Natural killer cell treated with Interleukin-12 subunit alpha and Interleukin-12 subunit beta and Interleukin-15 and Interleukin-18, amount 100 ng/mL, for 72 hours (primary cell): Measurements from ENCODE around the gene SOWAHB. TPM values are rescaled to one million over a fixed set of nuclear protein-coding genes. Genes with fewer than 3 reads are reported as not detected.

Experiments
- ATAC-seq, 2 donors: fragments of 150-1000 bp; cut with Tn5 transposase in 1 of 2; sonication (Bioruptor Pico), chemical (Tn5 transposase) in 1 of 2; 2 replicates each; pipeline ENCODE4 v1.10.0; 2021
- DNase-seq: peaks from one replicate; pipeline ENCODE4 v3.0.0; 2022; ENCODE audit warnings: low spot score
- H3K27ac Mint-ChIP-seq, 2 donors: 1 replicate in 1 of 2; 2 replicates in 1 of 2; pipeline ENCODE4 v1.8.0; 2022; ENCODE audit warnings: mixed read lengths in 2 of 2, mild to moderate bottlenecking in 1 of 2, moderate library complexity in 1 of 2
- H3K27me3 Mint-ChIP-seq, 2 donors: 1 replicate in 1 of 2; 2 replicates in 1 of 2; pipeline ENCODE4 v1.8.0; 2022; ENCODE audit warnings: mixed read lengths in 2 of 2
- H3K36me3 Mint-ChIP-seq: one replicate; pipeline ENCODE4 v1.8.0; 2022; ENCODE audit warnings: mixed read lengths
- H3K4me1 Mint-ChIP-seq, 2 donors: 1 replicate in 1 of 2; 2 replicates in 1 of 2; pipeline ENCODE4 v1.8.0; 2022; ENCODE audit warnings: low read depth in 2 of 2, mixed read lengths in 2 of 2, mild to moderate bottlenecking in 1 of 2
- H3K4me3 Mint-ChIP-seq: one replicate; pipeline ENCODE4 v1.8.0; 2022; ENCODE audit warnings: mixed read lengths
- H3K9me3 Mint-ChIP-seq: 2 replicates; pipeline ENCODE4 v1.8.0; 2022; ENCODE audit warnings: mixed read lengths
- total RNA-seq, 2 donors: library from RNA; stranded (reverse); gene quantifications; one replicate each; pipeline ENCODE4 v1.2.3, GENCODE V29; 2022

The SOWAHB gene, protein sequence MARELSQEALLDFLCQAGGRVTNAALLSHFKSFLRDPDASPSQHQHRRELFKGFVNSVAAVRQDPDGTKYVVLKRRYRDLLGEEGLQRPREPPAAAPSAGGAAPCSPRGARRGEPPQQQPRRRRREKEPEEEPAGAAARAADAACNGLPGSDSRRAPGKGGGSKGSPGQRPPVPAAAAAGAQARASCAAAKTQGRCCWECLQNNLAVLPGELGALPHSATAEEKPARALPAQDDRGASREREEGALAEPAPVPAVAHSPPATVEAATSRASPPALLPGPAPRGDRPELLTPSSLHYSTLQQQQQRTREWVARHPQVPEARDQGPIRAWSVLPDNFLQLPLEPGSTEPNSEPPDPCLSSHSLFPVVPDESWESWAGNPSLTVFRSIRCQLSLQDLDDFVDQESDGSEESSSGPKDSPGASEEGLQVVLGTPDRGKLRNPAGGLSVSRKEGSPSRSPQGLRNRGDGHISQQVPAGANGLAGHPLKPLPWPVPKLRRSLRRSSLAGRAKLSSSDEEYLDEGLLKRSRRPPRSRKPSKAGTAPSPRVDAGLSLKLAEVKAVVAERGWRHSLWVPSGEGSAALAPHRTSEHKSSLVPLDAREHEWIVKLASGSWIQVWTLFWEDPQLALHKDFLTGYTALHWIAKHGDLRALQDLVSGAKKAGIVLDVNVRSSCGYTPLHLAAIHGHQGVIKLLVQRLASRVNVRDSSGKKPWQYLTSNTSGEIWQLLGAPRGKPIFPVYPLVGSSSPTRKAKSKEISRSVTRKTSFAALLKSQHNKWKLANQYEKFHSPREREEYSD
- total RNA-seq: not detected

- H3K4me1 Mint-ChIP-seq: peaks cover 5 to 6% of the 10 kb centered on the region in 2 donors
- no peak within 1 kb of the TSS for H3K27ac Mint-ChIP-seq
- ATAC-seq: peak; percentile 55 to 70
- no peaks in the 10 kb centered on the region for H3K9me3 Mint-ChIP-seq
- H3K4me3 Mint-ChIP-seq: peak within 1 kb of the TSS; percentile 50
- H3K27me3 Mint-ChIP-seq: peaks cover 15 to 21% of the 10 kb centered on the region in 2 donors
- no peak for DNase-seq
- H3K36me3 Mint-ChIP-seq: peaks cover 7% of the 10 kb centered on the region
These were observed at the start of gene SOWAHB for GRCh38 chr4:76897536-76898384. TSS of gene SOWAHB (minus strand) at chr4:76898144. CDS start at chr4:76897849, 295 bp downstream.

- Mint-ChIP-seq H3K4me1 (peaks cover 18% of the 10 kb centered on the region in 2 donors), H3K9me3 (no peaks in the 10 kb centered on the region), H3K27ac (no peak overlapping the region), H3K36me3 (peaks cover 5% of the 10 kb centered on the region), H3K27me3 (no peaks in the 10 kb centered on the region), H3K4me3 (no peak overlapping the region)
- ATAC-seq (no peak), DNase-seq (no peak)
These were observed 49.4 kb upstream of the SOWAHB start for GRCh38 chr4:76947369-76947768.

DNA sequence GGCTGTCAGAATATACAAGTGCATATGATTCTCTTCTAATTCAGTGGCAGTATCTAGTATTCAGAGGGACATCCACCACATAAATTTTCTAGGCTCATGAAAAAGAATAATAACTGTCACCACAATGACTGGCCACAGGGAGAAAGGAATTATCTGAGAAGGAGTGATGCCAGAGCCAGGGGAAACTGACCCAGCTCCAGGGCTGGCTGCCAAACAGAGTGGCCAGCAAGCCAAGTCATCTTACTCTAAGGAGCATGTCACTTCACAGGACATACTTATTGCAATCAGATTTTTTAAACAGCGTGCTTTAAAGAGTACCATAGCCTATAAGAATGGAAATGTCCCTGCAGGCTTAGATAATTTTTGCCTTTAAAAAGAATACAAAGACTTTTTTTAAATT, 45.8 kb upstream of the SOWAHB start:
- H3K27me3 Mint-ChIP-seq: peaks cover 0 to 4% of the 10 kb centered on the region in 2 donors
- no peak overlapping the region for H3K4me3 Mint-ChIP-seq
- peaks cover 4 to 5% of the 10 kb centered on the region in 2 donors for H3K4me1 Mint-ChIP-seq
- H3K9me3 Mint-ChIP-seq: peaks cover 5% of the 10 kb centered on the region
- no peak overlapping the region for H3K27ac Mint-ChIP-seq
- DNase-seq (no peak), ATAC-seq (no peak)
- H3K36me3 Mint-ChIP-seq: peaks cover 14% of the 10 kb centered on the region

GRCh38 chr4:76943129-76943620, 45.2 kb upstream of the SOWAHB start:
- Mint-ChIP-seq H3K27ac (no peak overlapping the region), H3K9me3 (peaks cover 5% of the 10 kb centered on the region)
- DNase-seq: no peak

DNA sequence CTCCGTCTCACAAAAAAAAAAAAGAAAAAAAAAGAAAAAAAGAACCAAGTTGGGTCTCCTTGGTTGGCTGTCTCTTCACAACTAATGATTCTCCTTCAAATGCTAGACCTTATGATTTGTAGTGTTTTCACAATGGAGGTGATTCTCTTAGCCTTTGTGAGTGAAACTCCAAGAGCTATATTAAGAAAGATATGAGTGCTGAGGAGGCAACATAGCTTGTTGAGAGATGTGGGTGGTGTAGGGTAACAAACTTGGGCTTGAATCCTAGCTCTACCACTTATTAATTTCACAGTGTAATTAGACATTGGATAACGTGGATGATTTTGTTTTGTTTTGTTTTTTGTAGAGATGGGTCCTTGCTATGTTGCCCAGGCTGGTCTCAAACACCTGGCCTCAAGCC, 41.2 kb upstream of the SOWAHB start:
- H3K9me3 Mint-ChIP-seq: peaks cover 5% of the 10 kb centered on the region
- H3K27me3 Mint-ChIP-seq: peaks cover 7 to 8% of the 10 kb centered on the region in 2 donors
- DNase-seq: no peak
- H3K27ac Mint-ChIP-seq: no peak overlapping the region
- H3K4me3 Mint-ChIP-seq: no peak overlapping the region
- peaks cover 14% of the 10 kb centered on the region for H3K36me3 Mint-ChIP-seq
- peaks cover 0 to 8% of the 10 kb centered on the region in 2 donors for H3K4me1 Mint-ChIP-seq
- no peak for ATAC-seq

More at GRCh38 chr4:76943129-76943620, 45.2 kb upstream of the SOWAHB start:
- H3K36me3 Mint-ChIP-seq: peaks cover 14% of the 10 kb centered on the region
- no peaks in the 10 kb centered on the region for H3K4me1 Mint-ChIP-seq
- H3K4me3 Mint-ChIP-seq: no peak overlapping the region
- ATAC-seq: no peak
- peaks cover 3 to 6% of the 10 kb centered on the region in 2 donors for H3K27me3 Mint-ChIP-seq

DNA sequence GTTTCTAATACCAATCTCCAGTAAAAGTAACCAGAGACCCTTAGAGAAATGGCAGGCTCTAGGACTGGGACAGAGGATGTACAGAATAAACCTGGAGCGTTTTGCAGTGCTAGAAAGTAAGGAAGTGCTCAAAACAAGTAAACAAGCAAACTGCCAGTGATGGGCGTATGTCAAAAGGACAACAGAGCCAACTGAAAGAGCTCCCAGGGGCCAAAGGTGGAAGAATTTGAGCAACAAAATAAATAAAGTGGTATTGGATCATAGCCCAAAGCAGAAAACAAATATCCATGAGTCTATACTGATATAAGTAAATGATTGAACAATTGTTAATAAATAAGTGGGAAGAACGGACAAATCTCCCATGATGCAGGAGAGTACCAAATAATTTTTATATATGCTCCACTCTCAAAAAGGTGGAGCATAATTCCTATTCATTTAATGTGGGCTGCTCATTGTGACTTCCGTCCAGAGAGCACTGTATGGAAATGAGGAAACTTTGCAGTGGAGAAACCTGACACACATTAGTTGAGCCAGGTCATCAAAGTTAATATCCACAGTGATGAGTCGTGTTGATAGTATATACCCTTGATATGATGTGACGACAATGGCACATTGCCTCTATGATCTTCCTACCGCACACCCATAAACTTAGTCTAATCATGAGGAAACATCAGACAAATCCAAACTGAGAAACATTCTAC, 33.8 kb upstream of the SOWAHB start:
- DNase-seq: no peak
- Mint-ChIP-seq H3K4me3 (no peak overlapping the region), H3K4me1 (peaks cover 0 to 3% of the 10 kb centered on the region in 2 donors), H3K36me3 (no peaks in the 10 kb centered on the region), H3K9me3 (no peaks in the 10 kb centered on the region), H3K27me3 (peaks cover 5 to 11% of the 10 kb centered on the region in 2 donors), H3K27ac (no peak overlapping the region)
- ATAC-seq: no peak

DNA sequence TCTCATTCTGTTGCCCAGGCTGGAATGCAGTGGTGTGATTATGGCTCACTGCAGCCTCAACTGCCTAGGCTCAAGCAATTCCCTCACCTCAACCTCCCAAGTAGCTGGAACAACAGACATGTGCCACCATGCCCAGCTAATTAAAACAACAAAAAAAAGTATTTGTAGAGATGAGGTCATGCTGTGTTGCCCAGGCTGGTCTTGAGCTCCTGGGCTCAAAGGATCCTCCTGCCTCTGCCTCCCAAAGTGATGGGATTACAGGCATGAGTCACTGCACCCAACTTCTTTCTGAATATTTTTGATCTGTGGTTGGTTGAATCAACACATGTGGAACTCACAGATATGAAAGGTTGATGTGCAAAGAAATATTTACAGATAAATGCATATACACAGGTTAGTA, 33.1 kb upstream of the SOWAHB start:
- Mint-ChIP-seq H3K36me3 (no peaks in the 10 kb centered on the region), H3K4me3 (no peak overlapping the region), H3K27ac (no peak overlapping the region), H3K4me1 (no peaks in the 10 kb centered on the region), H3K27me3 (peaks cover 5 to 11% of the 10 kb centered on the region in 2 donors), H3K9me3 (no peaks in the 10 kb centered on the region)
- no peak for DNase-seq
- no peak for ATAC-seq

- Mint-ChIP-seq H3K27ac (no peak overlapping the region), H3K36me3 (no peaks in the 10 kb centered on the region), H3K9me3 (no peaks in the 10 kb centered on the region), H3K27me3 (peaks cover 5 to 11% of the 10 kb centered on the region in 2 donors), H3K4me3 (no peak overlapping the region), H3K4me1 (no peaks in the 10 kb centered on the region)
- no peak for DNase-seq
- no peak for ATAC-seq
These were observed 32.7 kb upstream of the SOWAHB start for GRCh38 chr4:76930685-76931084.

GRCh38 chr4:76926841-76927240, 28.9 kb upstream of the SOWAHB start:
- H3K4me3 Mint-ChIP-seq: no peak overlapping the region

DNA sequence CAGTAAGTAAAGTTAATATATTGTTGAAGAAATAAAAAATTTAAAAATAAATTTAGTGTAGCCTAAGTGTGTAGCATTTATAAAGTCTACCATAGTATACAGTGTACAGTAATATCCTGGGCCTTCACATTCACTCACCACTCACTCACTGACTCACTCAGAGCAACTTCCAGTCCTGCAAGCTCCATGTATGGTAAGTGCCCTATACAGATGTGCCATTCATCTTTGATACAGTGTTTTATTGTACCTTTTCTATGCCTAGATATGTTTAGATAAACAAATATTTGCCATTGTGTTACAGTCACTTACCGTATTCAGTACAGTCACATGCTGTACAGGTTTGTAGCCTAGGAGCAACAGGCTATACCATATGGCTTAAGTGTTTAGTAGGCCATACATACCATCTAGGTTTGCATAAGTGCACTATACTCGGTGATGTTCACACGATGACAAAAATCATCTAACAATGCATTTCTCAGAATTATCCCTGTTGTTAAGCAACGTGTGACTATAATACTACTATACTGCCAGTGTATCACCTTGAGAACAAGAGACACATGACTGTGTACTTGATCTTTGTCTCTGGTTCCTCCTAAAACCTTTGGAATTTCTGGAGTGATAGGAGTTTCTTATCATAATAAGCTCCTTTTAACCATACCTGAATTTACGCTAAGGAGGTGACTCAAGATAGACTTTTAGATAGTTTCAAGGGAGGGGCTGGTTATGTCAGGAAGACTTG, 25.8 kb upstream of the SOWAHB start:
- peaks cover 0 to 5% of the 10 kb centered on the region in 2 donors for H3K27me3 Mint-ChIP-seq
- DNase-seq (no peak), ATAC-seq (no peak)
- no peak overlapping the region for H3K4me3 Mint-ChIP-seq
- no peaks in the 10 kb centered on the region for H3K9me3 Mint-ChIP-seq
- H3K36me3 Mint-ChIP-seq: no peaks in the 10 kb centered on the region
- H3K4me1 Mint-ChIP-seq: no peaks in the 10 kb centered on the region
- no peak overlapping the region for H3K27ac Mint-ChIP-seq

More at GRCh38 chr4:76926841-76927240, 28.9 kb upstream of the SOWAHB start:
- peaks cover 3 to 7% of the 10 kb centered on the region in 2 donors for H3K27me3 Mint-ChIP-seq
- no peak for DNase-seq
- H3K27ac Mint-ChIP-seq: no peak overlapping the region
- ATAC-seq: no peak
- H3K36me3 Mint-ChIP-seq: no peaks in the 10 kb centered on the region
- H3K4me1 Mint-ChIP-seq: no peaks in the 10 kb centered on the region
- H3K9me3 Mint-ChIP-seq: no peaks in the 10 kb centered on the region

GRCh38 chr4:76920715-76921114, 22.8 kb upstream of the SOWAHB start:
- Mint-ChIP-seq H3K27ac (no peak overlapping the region), H3K9me3 (no peaks in the 10 kb centered on the region), H3K27me3 (peaks cover 0 to 5% of the 10 kb centered on the region in 2 donors), H3K4me3 (no peak overlapping the region), H3K4me1 (no peaks in the 10 kb centered on the region), H3K36me3 (no peaks in the 10 kb centered on the region)
- DNase-seq (no peak), ATAC-seq (no peak)

DNA sequence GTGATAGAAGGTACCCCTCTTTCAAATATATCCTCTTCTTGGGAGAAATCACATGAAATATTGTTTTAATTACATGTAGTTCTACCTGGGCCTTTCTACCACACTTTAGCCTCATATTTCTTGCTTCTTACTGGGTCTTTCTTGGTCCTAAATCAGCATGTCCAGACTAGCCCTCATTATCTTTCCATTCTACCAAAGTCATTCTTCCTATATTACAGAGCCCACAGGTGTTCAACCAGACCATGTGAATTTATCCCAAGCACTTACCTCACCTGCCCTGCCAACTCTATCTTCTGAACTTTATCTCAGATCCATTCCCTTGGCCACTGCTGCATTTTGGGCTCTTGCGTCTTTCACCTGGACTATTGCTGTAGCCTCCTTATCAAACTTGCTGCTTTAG, 11.8 kb upstream of the SOWAHB start:
- Mint-ChIP-seq H3K27me3 (peaks cover 18 to 49% of the 10 kb centered on the region in 2 donors), H3K4me1 (no peaks in the 10 kb centered on the region), H3K27ac (no peak overlapping the region), H3K36me3 (no peaks in the 10 kb centered on the region), H3K9me3 (no peaks in the 10 kb centered on the region), H3K4me3 (no peak overlapping the region)
- DNase-seq (no peak), ATAC-seq (no peak)
